ENCODE measurements around the gene DUSP7. TPM values are rescaled to one million over a fixed set of nuclear protein-coding genes. Genes with fewer than 3 reads are reported as not detected.
A peak's percentile ranks its signal among the peaks of the same experiment; 100 is the strongest.
"Not testable (repeated sequence)": the region's sequence is repeated elsewhere in the genome, so short reads cannot be mapped to it uniquely, and the experiment has no call there.

Gene DUSP7
- polyA plus RNA-seq, 1 donor = 9.6 TPM

DNA sequence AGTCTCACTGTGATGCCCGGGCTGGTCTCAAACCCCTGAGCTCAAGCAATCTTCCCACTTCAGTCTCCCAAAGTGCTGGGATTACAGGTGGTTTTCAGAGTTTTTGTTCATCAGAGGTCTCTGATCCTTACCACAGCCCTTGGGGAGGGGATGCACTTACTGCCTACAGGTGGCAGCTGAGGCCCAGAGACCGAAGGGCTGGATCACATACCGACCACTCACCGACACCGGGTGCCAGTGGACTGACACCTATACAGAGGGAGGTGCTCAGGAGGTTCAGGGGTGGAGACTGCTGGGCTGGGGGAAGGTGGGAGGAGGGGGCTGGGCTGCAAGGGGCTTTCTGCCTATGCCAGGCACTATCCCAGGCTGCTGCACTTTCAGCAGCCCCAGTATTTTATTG, 19.5 kb downstream of the DUSP7 start:
- Histone ChIP-seq H3K36me3 (ENCODE audit: control insufficient read depth, insufficient read depth, low read length) (no peaks in the 10 kb centered on the region), H3K9me3 (ENCODE audit: control insufficient read depth, low read depth, low read length) (no peaks in the 10 kb centered on the region), H3K4me1 (ENCODE audit: control insufficient read depth, insufficient read depth, low read length) (peaks cover 19% of the 10 kb centered on the region), H3K27me3 (ENCODE audit: control insufficient read depth, insufficient read depth, low read length) (peaks cover 13% of the 10 kb centered on the region), H3K27ac (ENCODE audit: low read length) (no peak overlapping the region), H3K4me3 (ENCODE audit: low read length) (no peak overlapping the region)
- no peak for DNase-seq
- no CpG with 5 or more reads among the region's 5 CpGs for WGBS (ENCODE audit: insufficient coverage, low lambda C conversion rate)

DNA sequence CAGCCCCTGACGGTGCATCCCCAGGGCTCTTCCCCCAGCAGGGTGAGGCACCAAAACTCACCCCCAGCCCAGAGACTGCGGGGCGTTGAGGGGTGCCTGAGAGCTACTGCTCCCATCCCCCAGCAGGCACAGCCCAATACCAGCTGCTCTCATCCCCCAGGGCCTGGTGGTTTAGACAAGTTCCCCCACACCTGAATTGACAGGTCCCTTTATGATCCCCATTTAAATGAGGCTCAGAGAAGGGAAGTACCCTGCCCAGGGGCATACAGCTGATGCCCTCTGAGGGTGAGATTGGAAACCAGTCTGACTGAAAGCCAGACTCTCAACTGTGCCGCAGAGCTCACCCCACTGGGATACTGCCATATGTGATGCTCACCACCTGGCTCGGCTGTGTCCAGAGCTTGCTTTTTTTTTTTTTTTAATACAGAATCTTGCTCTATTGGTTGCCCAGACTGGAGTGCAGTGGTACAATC, 20.1 kb downstream of the DUSP7 start:
- H3K27me3 ChIP-seq (ENCODE audit: control insufficient read depth, insufficient read depth, low read length) = peaks cover 13% of the 10 kb centered on the region
- H3K36me3 ChIP-seq (ENCODE audit: control insufficient read depth, insufficient read depth, low read length) = no peaks in the 10 kb centered on the region
- no peak for DNase-seq
- H3K4me3 ChIP-seq (ENCODE audit: low read length) = no peak overlapping the region
- H3K27ac ChIP-seq (ENCODE audit: low read length) = no peak overlapping the region
- peaks cover 19% of the 10 kb centered on the region for H3K4me1 ChIP-seq (ENCODE audit: control insufficient read depth, insufficient read depth, low read length)
- H3K9me3 ChIP-seq (ENCODE audit: control insufficient read depth, low read depth, low read length) = no peaks in the 10 kb centered on the region
- WGBS (ENCODE audit: insufficient coverage, low lambda C conversion rate) = no CpG with 5 or more reads among the region's 5 CpGs

- no peak overlapping the region for H3K4me3 ChIP-seq (ENCODE audit: low read length)
Observed at GRCh38 chr3:52034651-52035050, 21.7 kb downstream of the DUSP7 start.

GRCh38 chr3:52034212-52034611, 22.2 kb downstream of the DUSP7 start:
- peaks cover 19% of the 10 kb centered on the region for H3K4me1 ChIP-seq (ENCODE audit: control insufficient read depth, insufficient read depth, low read length)
- H3K36me3 ChIP-seq (ENCODE audit: control insufficient read depth, insufficient read depth, low read length) = no peaks in the 10 kb centered on the region
- peaks cover 2% of the 10 kb centered on the region for H3K27me3 ChIP-seq (ENCODE audit: control insufficient read depth, insufficient read depth, low read length)
- no CpG with 5 or more reads among the region's 5 CpGs for WGBS (ENCODE audit: insufficient coverage, low lambda C conversion rate)
- H3K27ac ChIP-seq (ENCODE audit: low read length) = peak overlapping the region; percentile 39
- no peak overlapping the region for H3K4me3 ChIP-seq (ENCODE audit: low read length)
- DNase-seq = peak in 1 of 2 donors; percentile 36
- no peaks in the 10 kb centered on the region for H3K9me3 ChIP-seq (ENCODE audit: control insufficient read depth, low read depth, low read length)

More at GRCh38 chr3:52034651-52035050, 21.7 kb downstream of the DUSP7 start:
- H3K27me3 ChIP-seq (ENCODE audit: control insufficient read depth, insufficient read depth, low read length) = peaks cover 7% of the 10 kb centered on the region
- H3K27ac ChIP-seq (ENCODE audit: low read length) = peak overlapping the region; percentile 39
- no peaks in the 10 kb centered on the region for H3K36me3 ChIP-seq (ENCODE audit: control insufficient read depth, insufficient read depth, low read length)
- no peaks in the 10 kb centered on the region for H3K9me3 ChIP-seq (ENCODE audit: control insufficient read depth, low read depth, low read length)
- no peak for DNase-seq
- peaks cover 19% of the 10 kb centered on the region for H3K4me1 ChIP-seq (ENCODE audit: control insufficient read depth, insufficient read depth, low read length)
- WGBS (ENCODE audit: insufficient coverage, low lambda C conversion rate) = no CpG with 5 or more reads among the region's 3 CpGs

DNA sequence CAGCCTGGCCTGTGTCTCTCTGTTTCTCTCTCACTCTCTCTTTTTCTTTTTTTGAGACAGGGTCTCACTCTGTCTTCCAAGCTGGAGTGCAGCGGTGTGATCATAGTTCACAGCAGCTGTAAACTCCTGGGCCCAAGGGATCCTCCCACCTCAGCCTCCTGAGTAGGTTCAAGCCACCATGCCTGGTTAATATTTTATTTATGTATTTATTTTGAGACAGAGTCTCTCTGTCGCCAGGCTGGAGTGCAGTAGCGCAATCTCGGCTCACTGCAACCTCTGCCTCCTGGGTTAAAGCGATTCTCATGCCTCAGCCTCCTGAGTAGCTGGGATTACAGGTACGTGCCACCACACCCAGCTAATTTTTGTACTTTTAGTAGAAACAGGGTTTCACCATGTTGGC, 22.6 kb downstream of the DUSP7 start:
- Histone ChIP-seq H3K4me1 (ENCODE audit: control insufficient read depth, insufficient read depth, low read length) (peaks cover 19% of the 10 kb centered on the region), H3K27ac (ENCODE audit: low read length) (peak overlapping the region; percentile 39)
- H3K4me3 ChIP-seq (ENCODE audit: low read length); H3K36me3 ChIP-seq (ENCODE audit: control insufficient read depth, insufficient read depth, low read length); H3K9me3 ChIP-seq (ENCODE audit: control insufficient read depth, low read depth, low read length); H3K27me3 ChIP-seq (ENCODE audit: control insufficient read depth, insufficient read depth, low read length): not testable (repeated sequence)
- no CpG with 5 or more reads among the region's 6 CpGs for WGBS (ENCODE audit: insufficient coverage, low lambda C conversion rate)
- peak in 1 of 2 donors; percentile 51 for DNase-seq

- no peaks in the 10 kb centered on the region for H3K9me3 ChIP-seq (ENCODE audit: control insufficient read depth, low read depth, low read length)
- no peak overlapping the region for H3K4me3 ChIP-seq (ENCODE audit: low read length)
- peaks cover 19% of the 10 kb centered on the region for H3K4me1 ChIP-seq (ENCODE audit: control insufficient read depth, insufficient read depth, low read length)
- DNase-seq = no peak
- WGBS (ENCODE audit: insufficient coverage, low lambda C conversion rate) = no CpG with 5 or more reads among the region's 11 CpGs
- no peaks in the 10 kb centered on the region for H3K36me3 ChIP-seq (ENCODE audit: control insufficient read depth, insufficient read depth, low read length)
- H3K27me3 ChIP-seq (ENCODE audit: control insufficient read depth, insufficient read depth, low read length) = no peaks in the 10 kb centered on the region
- no peak overlapping the region for H3K27ac ChIP-seq (ENCODE audit: low read length)
Observed at GRCh38 chr3:52032702-52033408, 23.5 kb downstream of the DUSP7 start.

DNA sequence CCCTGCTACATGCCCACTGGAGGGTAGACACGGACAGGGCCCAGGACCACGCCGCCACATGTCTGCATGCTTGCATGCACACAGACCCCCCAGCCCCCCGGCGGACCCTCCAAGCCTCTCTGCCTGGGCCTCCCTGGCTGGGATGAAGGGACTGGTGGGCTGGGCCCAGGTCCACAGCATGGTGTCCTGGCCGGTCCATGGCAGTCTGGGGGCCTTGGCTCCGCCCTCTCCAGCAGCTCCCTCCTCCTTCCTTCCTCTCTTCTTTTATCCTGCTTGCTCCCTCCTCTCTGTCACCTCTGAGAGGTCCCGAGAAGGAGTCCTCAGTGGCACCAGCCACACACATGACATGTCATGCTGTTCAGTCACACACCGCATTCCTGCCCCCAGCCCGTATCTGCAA, 24.5 kb downstream of the DUSP7 start:
- DNase-seq = no peak
- peaks cover 19% of the 10 kb centered on the region for H3K4me1 ChIP-seq (ENCODE audit: control insufficient read depth, insufficient read depth, low read length)
- H3K27ac ChIP-seq (ENCODE audit: low read length) = no peak overlapping the region
- no peaks in the 10 kb centered on the region for H3K27me3 ChIP-seq (ENCODE audit: control insufficient read depth, insufficient read depth, low read length)
- no peak overlapping the region for H3K4me3 ChIP-seq (ENCODE audit: low read length)
- H3K36me3 ChIP-seq (ENCODE audit: control insufficient read depth, insufficient read depth, low read length) = no peaks in the 10 kb centered on the region
- WGBS (ENCODE audit: insufficient coverage, low lambda C conversion rate) = 90% methylated on average over 2 of the region's 10 CpGs
- no peaks in the 10 kb centered on the region for H3K9me3 ChIP-seq (ENCODE audit: control insufficient read depth, low read depth, low read length)

GRCh38 chr3:52030714-52031310, 25.6 kb downstream of the DUSP7 start:
- no peaks in the 10 kb centered on the region for H3K36me3 ChIP-seq (ENCODE audit: control insufficient read depth, insufficient read depth, low read length)
- no peak overlapping the region for H3K27ac ChIP-seq (ENCODE audit: low read length)
- no peaks in the 10 kb centered on the region for H3K9me3 ChIP-seq (ENCODE audit: control insufficient read depth, low read depth, low read length)
- no peak overlapping the region for H3K4me3 ChIP-seq (ENCODE audit: low read length)
- WGBS (ENCODE audit: insufficient coverage, low lambda C conversion rate) = no CpG with 5 or more reads among the region's 11 CpGs
- H3K27me3 ChIP-seq (ENCODE audit: control insufficient read depth, insufficient read depth, low read length) = no peaks in the 10 kb centered on the region
- H3K4me1 ChIP-seq (ENCODE audit: control insufficient read depth, insufficient read depth, low read length) = peaks cover 19% of the 10 kb centered on the region
- no peak for DNase-seq

- WGBS (ENCODE audit: insufficient coverage, low lambda C conversion rate) = no CpG with 5 or more reads among the region's 10 CpGs
- H3K27me3 ChIP-seq (ENCODE audit: control insufficient read depth, insufficient read depth, low read length) = no peaks in the 10 kb centered on the region
Observed at GRCh38 chr3:52029535-52029934, 26.8 kb downstream of the DUSP7 start.

GRCh38 chr3:52029053-52029452, 27.3 kb downstream of the DUSP7 start:
- Histone ChIP-seq H3K36me3 (ENCODE audit: control insufficient read depth, insufficient read depth, low read length) (no peaks in the 10 kb centered on the region), H3K4me3 (ENCODE audit: low read length) (no peak overlapping the region), H3K27ac (ENCODE audit: low read length) (no peak overlapping the region), H3K4me1 (ENCODE audit: control insufficient read depth, insufficient read depth, low read length) (peaks cover 9% of the 10 kb centered on the region), H3K27me3 (ENCODE audit: control insufficient read depth, insufficient read depth, low read length) (no peaks in the 10 kb centered on the region), H3K9me3 (ENCODE audit: control insufficient read depth, low read depth, low read length) (no peaks in the 10 kb centered on the region)
- WGBS (ENCODE audit: insufficient coverage, low lambda C conversion rate) = no CpG with 5 or more reads among the region's 9 CpGs
- DNase-seq = no peak

More at GRCh38 chr3:52029535-52029934, 26.8 kb downstream of the DUSP7 start:
- no peak overlapping the region for H3K27ac ChIP-seq (ENCODE audit: low read length)
- no peak overlapping the region for H3K4me3 ChIP-seq (ENCODE audit: low read length)
- DNase-seq = no peak
- H3K4me1 ChIP-seq (ENCODE audit: control insufficient read depth, insufficient read depth, low read length) = peaks cover 14% of the 10 kb centered on the region
- no peaks in the 10 kb centered on the region for H3K9me3 ChIP-seq (ENCODE audit: control insufficient read depth, low read depth, low read length)
- no peaks in the 10 kb centered on the region for H3K36me3 ChIP-seq (ENCODE audit: control insufficient read depth, insufficient read depth, low read length)

Measured in large intestine (tissue), 3 donors.